ENCODE data around the gene DMRT3. TPM values are rescaled to one million over a fixed set of nuclear protein-coding genes. Genes with fewer than 3 reads are reported as not detected.

Gene DMRT3
- total and polyA plus RNA-seq, 9 of the 15 experiments (the other 6 are each of a cell fraction or from before 2014, with no cell fraction given): not detected

- H3K4me1 ChIP-seq (replicated peaks in 1 of 2; ENCODE audit: control insufficient read depth in 2 of 2, insufficient read depth in 2 of 2, low read length in 2 of 2): no peaks in the 10 kb centered on the region
- FAIRE-seq (no peak), DNase-seq (ENCODE audit: extremely low read depth in 1 of 4, low spot score in 3 of 4) (no peak), ATAC-seq (no peak)
- no peak overlapping the region for H2AFZ ChIP-seq (ENCODE audit: low read depth, low read length)
- no peaks in the 10 kb centered on the region for H3K79me2 ChIP-seq (ENCODE audit: control insufficient read depth, insufficient read depth, low read length)
- TF ChIP-seq ZC3H11A (IDR thresholded peaks at IDR 0.05; ENCODE audit: low read depth, low read length) (no peak), RHOXF2B (CRISPR knock-in tag; conservative IDR thresholded peaks at IDR 0.05) (no peak), LARP7 (IDR thresholded peaks at IDR 0.05) (no peak), ZNF23 (CRISPR knock-in tag; IDR thresholded peaks at IDR 0.05) (no peak), ZNF277 (CRISPR knock-in tag; IDR thresholded peaks at IDR 0.05; ENCODE audit: borderline replicate concordance) (no peak), CHD4 (IDR thresholded peaks at IDR 0.05; ENCODE audit: insufficient read depth, insufficient replicate concordance, low read depth, low read length, poor library complexity, severe bottlenecking) (no peak), ZNF347 (CRISPR knock-in tag; IDR thresholded peaks at IDR 0.05; ENCODE audit: low read depth) (no peak)
- H3K27ac ChIP-seq (ENCODE audit: extremely low read depth, low read depth, low read length): no peak overlapping the region
- no peak overlapping the region for H3K9ac ChIP-seq (ENCODE audit: insufficient read depth in 1 of 2, low read depth in 2 of 2, low read length in 2 of 2)
- no peaks in the 10 kb centered on the region for H3K9me3 ChIP-seq (replicated peaks; ENCODE audit: control insufficient read depth, insufficient read depth, low read depth, low read length)
- POLR2A ChIA-PET: no interaction called here
- intact Hi-C loops (cut with micrococcal nuclease): no loop called here
- 0% methylated on average over 4 of the region's 4 CpGs for WGBS (ENCODE audit: insufficient coverage, low coverage, missing lambda C conversion rate)
- no TSS peak for BruUV-seq (replicated peaks)
- no peak overlapping the region for H3K4me3 ChIP-seq
- CTCF ChIA-PET (ENCODE audit: low intra/inter-chr PET ratio): no interaction called here
- H3K4me2 ChIP-seq (ENCODE audit: insufficient read depth, low read length): no peak overlapping the region
- no peaks in the 10 kb centered on the region for H4K20me1 ChIP-seq (replicated peaks; ENCODE audit: control insufficient read depth, insufficient read depth, low read length)
- no peaks in the 10 kb centered on the region for H3K36me3 ChIP-seq (ENCODE audit: control insufficient read depth, insufficient read depth, low read length)
- no peaks in the 10 kb centered on the region for H3K27me3 ChIP-seq (ENCODE audit: control insufficient read depth in 2 of 2, insufficient read depth in 2 of 2, low read length in 2 of 2)
- H3K9me1 ChIP-seq (ENCODE audit: control insufficient read depth, insufficient read depth, low read length): no peaks in the 10 kb centered on the region
- in situ Hi-C loops (cut with MboI): no loop called here
Measured at GRCh38 chr9:959914-960313, 16.5 kb upstream of the DMRT3 start.

Measured in K562 (cell line).